Measurements from ENCODE around the gene ATOH7.
"Not testable (repeated sequence)": the region's sequence is repeated elsewhere in the genome, so short reads cannot be mapped to it uniquely, and the experiment has no call there.

ATOH7 gene

GRCh38 chr10:68239596-68240150, 7.8 kb upstream of the ATOH7 start:
- no peak overlapping the region for H3K4me3 ChIP-seq (ENCODE audit: low read length)
- DNase-seq (ENCODE audit: low read depth, low spot score): no peak

DNA sequence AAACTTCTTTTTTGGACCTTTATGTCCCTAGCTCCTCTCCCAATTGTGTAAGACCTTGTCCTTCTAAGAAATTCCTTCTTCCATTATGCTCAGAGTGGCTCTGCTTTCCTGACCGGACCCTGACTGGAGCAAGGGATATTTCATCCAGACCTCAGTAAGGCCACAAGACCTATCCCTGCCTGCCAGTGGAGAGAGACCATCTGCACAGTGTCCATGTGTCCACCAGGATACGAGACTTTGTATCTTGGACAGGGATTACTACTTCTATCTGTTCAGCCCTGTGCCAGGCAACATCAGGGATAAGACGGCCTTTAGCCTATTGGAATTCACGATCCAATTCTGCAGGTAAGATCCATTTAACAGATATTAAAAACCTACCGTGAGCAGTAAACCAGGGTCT, 7.2 kb upstream of the ATOH7 start:
- no peak for DNase-seq (ENCODE audit: low read depth, low spot score)
- no peak overlapping the region for H3K4me3 ChIP-seq (ENCODE audit: low read length)

DNA sequence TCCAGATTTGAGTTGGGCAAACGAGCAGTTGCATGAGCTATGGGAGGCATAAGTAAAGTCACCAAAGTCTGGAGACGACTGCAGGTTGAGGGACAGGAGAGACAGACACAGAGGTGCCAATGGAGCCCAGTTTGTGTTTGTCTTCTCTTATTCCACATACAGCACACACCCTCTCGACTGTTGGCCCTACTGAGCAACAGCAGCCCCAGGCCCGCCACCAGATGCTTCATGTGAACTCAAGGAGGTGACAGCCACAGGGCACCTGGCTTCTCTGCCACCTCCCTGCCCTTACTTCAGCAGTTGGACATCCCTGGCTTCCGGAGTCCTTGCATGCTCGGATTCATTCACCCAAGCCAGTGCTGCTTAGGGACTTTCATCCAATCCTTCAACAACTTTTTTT, 6.5 kb upstream of the ATOH7 start:
- no peak overlapping the region for H3K4me3 ChIP-seq (ENCODE audit: low read length)
- no peak for DNase-seq (ENCODE audit: low read depth, low spot score)

- no peak for DNase-seq (ENCODE audit: low read depth, low spot score)
- H3K4me3 ChIP-seq (ENCODE audit: low read length): no peak overlapping the region
These were observed 5.3 kb upstream of the ATOH7 start for GRCh38 chr10:68237173-68237572.

GRCh38 chr10:68235581-68235980, 3.7 kb upstream of the ATOH7 start:
- no peak overlapping the region for H3K4me3 ChIP-seq (ENCODE audit: low read length)
- DNase-seq (ENCODE audit: low read depth, low spot score): no peak

DNA sequence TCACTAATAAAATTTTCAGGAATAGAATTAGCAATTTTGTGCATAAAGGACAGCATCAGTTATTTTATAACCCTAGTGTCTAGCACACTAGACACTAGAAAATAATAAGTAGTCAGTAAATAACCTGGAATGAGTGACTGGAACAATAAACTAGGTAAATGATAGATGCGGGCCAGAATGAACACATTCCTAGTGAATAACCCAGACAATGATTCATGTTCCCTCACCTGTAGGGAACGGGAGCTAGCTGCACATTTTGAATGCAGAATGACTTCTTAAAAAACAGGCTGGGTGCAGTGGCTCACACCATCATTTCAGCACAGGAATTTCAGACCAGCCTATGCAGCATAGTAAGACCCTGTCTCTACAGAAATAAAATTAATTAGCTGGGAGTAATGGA, 3.2 kb upstream of the ATOH7 start:
- H3K4me3 ChIP-seq (ENCODE audit: low read length): no peak overlapping the region
- no peak for DNase-seq (ENCODE audit: low read depth, low spot score)

DNA sequence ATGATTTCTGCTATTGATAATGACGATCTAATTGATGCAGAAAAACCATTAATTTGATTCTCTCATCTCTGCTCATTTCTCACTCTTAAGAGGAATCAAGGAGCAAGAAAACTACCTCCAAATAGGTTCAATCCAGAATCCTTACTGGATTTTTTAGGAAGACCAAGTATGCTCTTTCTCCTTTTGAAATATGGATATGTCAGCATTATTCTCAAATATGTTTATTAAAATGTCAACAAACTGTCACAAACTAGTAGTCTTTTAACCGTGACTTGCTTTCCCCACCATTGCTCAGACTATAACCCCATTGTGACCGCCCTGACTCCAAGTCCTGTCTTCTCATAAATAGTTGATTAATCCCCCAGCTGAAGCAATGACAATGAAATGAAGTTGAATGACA, 1.1 kb upstream of the ATOH7 start:
- H3K4me3 ChIP-seq (ENCODE audit: low read length): no peak overlapping the region
- DNase-seq (ENCODE audit: low read depth, low spot score): no peak

DNA sequence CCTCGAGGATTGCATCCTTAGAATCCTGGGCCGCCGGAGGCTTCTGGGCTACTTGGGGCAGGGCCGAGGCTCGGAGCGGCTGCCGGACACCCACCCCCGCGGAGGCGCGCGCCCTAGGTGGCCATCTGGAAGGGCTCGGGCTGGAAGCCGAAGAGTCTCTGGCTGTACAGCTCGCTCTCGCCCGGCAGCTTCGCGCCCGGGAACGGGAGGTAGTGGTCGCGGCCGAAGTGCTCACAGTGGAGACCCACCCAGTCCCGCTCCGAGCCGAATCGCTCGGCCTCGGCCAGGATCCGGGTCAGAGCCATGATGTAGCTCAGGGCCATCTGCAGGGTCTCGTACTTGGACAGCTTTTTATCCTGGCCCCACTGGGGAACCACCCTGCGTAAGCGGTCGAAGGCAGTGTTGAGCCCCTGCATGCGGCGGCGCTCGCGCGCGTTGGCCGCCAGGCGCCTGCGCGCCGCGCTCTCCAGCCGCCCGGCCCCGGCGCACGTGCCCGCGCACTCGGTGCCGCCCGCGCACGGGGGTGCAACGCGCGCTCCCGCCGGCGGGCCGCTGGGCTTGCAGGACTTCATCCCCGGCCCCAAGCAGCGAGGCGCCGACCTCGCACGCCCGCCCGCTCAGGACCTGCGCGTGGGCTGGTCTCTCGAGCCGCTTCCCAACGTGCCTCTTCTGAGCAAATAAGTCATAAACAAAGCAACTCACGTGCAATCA, 652 bp downstream of the ATOH7 start:
- no peak for DNase-seq (ENCODE audit: low read depth, low spot score)
- H3K4me3 ChIP-seq (ENCODE audit: low read length): peak overlapping the region; percentile 27

- no peak for DNase-seq (ENCODE audit: low read depth, low spot score)
- H3K4me3 ChIP-seq (ENCODE audit: low read length): no peak overlapping the region
These were observed 1.6 kb downstream of the ATOH7 start for GRCh38 chr10:68230268-68230667.

DNA sequence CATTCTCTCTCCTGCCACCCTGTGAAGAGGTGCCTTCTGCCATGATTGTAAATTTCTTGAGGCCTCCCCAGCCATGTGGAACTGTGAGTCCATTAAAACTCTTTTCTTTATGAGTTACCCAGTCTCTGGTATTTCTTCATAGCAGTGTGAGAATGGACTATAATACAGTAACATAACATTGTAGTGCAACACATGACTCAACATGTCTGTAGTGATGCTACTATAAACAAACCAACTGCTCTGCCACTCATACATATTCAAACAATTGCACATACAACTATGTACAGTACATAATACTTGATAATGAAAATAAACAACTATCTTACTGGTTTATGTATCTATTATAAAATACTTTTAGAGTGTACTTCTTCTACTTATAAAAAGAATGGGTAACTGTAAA, 7.1 kb downstream of the ATOH7 start:
- DNase-seq (ENCODE audit: low read depth, low spot score): no peak
- H3K4me3 ChIP-seq (ENCODE audit: low read length): no peak overlapping the region

DNA sequence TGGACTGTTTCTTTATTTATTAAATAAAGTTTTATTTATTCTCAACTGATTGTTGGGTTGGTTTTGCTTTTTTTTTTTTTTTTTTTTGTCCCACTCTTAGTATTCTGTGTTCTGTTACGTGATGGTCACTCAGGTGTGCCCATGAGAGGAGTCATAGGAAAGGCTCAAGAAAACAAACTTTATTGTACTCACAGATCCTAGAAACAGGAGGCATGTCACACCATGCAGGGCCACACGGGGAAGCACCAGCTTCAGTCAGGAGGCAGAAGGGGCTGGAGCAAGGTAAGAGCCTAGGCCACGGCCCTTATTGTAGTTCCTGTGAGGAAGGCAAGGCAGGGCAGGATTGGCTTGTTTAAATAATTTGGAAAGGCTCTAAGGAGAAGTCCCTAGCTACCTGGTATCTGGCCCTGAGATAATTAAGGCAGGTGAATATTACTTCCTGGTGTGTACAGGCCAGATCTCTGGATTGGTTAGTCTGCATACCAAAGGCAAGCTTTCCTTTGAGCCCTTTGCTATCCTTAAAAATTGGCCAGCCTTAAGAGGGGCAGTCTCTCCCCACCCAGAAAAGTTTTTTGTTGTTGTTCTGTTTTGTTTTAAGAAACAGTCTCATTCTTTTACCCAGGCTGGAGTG, 8.3 kb downstream of the ATOH7 start:
- no peak for DNase-seq (ENCODE audit: low read depth, low spot score)
- H3K4me3 ChIP-seq (ENCODE audit: low read length): no peak overlapping the region

GRCh38 chr10:68222391-68222790, 9.5 kb downstream of the ATOH7 start:
- DNase-seq (ENCODE audit: low read depth, low spot score): no peak
- no peak overlapping the region for H3K4me3 ChIP-seq (ENCODE audit: low read length)

GRCh38 chr10:68221196-68221595, 10.7 kb downstream of the ATOH7 start:
- no peak overlapping the region for H3K4me3 ChIP-seq (ENCODE audit: low read length)
- DNase-seq (ENCODE audit: low read depth, low spot score): no peak

DNA sequence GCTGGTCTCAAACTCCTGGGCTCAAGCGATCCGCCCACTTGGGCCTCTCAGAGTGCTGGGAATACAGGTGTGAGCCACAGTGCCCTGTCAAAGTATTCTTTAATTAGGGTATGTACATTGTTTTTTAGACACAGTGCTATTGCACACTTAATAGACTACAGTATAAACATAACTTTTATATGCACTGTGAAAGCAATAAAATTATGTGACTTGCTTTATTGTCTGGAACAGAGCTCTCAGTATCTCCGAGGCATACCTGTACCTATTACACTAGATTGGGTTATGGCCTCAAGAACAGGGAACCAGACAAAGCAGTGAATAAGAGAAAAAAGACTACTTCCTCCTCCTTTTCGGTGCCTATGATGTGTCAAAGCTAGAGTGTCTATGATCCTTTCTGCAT, 13.1 kb downstream of the ATOH7 start:
- H3K4me3 ChIP-seq (ENCODE audit: low read length): no peak overlapping the region
- DNase-seq (ENCODE audit: low read depth, low spot score): no peak

DNA sequence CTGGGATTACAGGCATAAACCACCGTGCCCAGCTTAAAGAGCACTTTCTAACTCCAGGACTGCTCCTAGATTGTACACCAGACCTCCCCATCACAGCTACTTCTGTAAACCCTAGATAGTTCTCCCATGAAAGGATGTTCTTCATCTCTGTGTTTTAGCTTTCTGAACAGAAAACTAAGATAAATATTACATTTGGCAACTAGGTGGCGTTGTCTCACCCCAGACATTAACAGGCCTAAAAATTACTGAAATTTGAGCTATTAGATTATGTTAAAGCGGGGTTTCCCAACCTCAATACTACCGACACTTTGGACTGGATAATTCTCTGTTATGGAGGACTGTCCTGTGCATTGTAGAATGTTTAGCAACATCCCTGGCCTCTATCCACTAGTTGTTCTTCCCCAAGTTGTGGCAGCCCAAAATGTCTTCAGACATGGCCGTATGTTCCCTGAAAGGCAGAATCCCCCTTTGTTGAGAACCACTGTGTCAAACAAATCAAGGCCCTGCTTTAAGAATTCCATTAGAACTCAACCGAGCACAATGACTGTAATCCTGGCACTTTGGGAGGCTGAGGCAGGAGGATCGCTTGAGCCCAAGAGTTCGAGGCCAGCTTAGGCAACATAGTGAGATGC, 19.1 kb downstream of the ATOH7 start:
- no peak for DNase-seq (ENCODE audit: low read depth, low spot score)
- H3K4me3 ChIP-seq (ENCODE audit: low read length): no peak overlapping the region

DNA sequence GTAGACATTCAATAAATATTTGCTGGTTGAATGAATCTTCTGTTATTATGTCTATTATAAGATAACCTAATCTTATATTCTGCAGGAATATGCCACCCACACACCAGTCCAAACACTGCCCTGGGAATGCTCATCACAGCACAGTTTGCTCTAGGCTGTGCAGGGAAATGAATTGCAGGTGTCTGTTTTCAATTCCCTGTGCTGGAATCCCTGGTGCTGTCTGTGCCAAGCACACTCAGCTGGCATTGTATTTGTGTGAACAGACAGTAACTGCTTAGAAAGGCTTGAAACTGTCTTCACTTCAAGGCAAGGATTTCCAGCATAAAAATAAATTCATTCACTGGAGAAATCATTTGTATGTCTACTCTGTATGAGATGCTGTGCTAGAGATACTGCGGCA, 20.2 kb downstream of the ATOH7 start:
- DNase-seq (ENCODE audit: low read depth, low spot score): no peak
- no peak overlapping the region for H3K4me3 ChIP-seq (ENCODE audit: low read length)

DNA sequence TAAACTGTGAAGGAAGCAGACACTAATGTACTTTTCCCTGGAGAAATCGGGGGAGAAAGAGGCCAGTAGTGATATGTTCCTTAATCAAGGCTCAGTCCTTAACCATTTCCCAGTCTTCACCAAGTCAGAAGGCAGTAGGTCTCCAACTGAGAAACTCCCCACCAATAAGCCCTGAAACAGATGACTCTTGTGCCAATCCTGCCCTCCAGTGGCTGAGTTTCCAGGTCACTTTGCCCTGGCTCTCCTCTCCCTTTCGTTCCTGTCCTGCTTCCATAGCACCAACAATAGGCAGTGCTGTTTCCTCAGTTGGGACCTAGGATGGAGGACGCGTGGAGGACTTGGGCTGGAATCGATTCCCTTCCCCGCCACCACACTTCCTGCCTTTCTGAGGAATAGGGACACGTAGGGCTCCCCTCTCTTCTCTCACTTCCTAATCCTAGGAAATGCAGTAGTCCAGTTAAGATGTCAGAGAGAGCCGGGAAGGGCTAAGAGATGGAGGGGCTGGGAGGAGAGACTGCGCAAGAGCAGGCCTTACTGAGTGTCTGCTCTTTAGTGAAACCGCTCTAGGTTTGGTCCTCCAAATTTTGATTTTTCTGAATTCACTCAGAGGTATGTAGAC, 23.4 kb downstream of the ATOH7 start:
- DNase-seq (ENCODE audit: low read depth, low spot score): no peak

GRCh38 chr10:68202960-68203353, 29.0 kb downstream of the ATOH7 start:
- DNase-seq (ENCODE audit: low read depth, low spot score): no peak
- H3K4me3 ChIP-seq (ENCODE audit: low read length): no peak overlapping the region

More for the DNA sequence above, 23.4 kb downstream of the ATOH7 start:
- no peak overlapping the region for H3K4me3 ChIP-seq (ENCODE audit: low read length)

GRCh38 chr10:68196701-68197100, 35.2 kb downstream of the ATOH7 start:
- H3K4me3 ChIP-seq (ENCODE audit: low read length): no peak overlapping the region
- DNase-seq (ENCODE audit: low read depth, low spot score): no peak

DNA sequence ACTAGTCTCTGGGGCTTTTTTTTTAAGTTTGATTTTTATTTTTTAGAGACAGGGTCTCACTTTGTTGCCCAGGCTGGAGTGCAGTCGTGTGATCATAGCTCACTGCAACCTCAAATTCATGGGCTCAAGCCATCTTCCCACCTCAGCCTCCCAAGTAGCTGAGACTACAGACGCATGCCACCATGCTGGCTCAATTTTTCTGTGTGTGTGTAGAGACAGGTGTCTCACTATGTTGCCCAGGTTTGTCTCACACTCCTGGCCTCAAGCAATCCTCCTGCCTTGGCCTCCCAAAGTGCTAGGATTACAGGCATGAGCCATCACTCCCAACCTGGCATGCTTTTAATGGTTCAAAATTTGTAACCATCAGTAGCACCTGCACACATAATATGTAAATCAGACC, 36.1 kb downstream of the ATOH7 start:
- DNase-seq (ENCODE audit: low read depth, low spot score); H3K4me3 ChIP-seq (ENCODE audit: low read length): not testable (repeated sequence)
